Measurements from ENCODE around the gene PARP14. TPM values are rescaled to one million over a fixed set of nuclear protein-coding genes. Genes with fewer than 3 reads are reported as not detected.

The PARP14 gene
- total RNA-seq, 1 experiment from 2014 or later: 33.3 TPM

DNA sequence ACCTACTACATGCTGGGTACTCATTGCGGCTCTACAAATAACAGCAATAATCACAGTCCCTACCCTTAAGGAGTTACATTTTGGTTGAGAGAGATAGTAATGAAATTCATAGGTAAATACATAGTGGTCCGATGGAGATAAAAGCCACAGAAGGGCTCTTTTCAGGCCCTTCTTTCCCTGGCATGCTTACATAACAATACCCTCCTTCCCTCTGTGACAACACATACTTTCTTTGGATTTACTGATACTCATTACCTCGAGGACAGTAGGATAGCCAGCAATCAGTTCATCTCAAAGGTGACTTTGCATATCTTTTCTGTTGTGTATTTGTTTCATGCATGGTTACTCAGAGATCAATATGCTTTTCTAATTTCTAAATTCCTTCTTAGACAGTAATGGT, 58.5 kb downstream of the PARP14 start:
- intact Hi-C loops (cut with micrococcal nuclease; ENCODE audit: unreplicated experiment): no loop called here
- Histone ChIP-seq H3F3A (ENCODE audit: insufficient read depth, low read depth) (no peaks in the 10 kb centered on the region; the same call in 1 of the 2 replicates), H3K27ac (no peak overlapping the region), H3K36me3 (ENCODE audit: low read depth) (no peaks in the 10 kb centered on the region), H3K79me2 (ENCODE audit: low read depth) (no peaks in the 10 kb centered on the region), H3K4me2 (no peak overlapping the region), H2AFZ (no peak overlapping the region), H4K20me1 (ENCODE audit: insufficient read depth) (no peaks in the 10 kb centered on the region), H3K9me2 (ENCODE audit: insufficient read depth) (no peaks in the 10 kb centered on the region; the same call in 1 of the 2 replicates), H3K27me3 (ENCODE audit: insufficient read depth, low read depth) (no peaks in the 10 kb centered on the region), H3K9me3 (ENCODE audit: insufficient read depth, low read depth) (no peaks in the 10 kb centered on the region), H3K4me1 (replicated peaks; ENCODE audit: insufficient read depth) (no peaks in the 10 kb centered on the region), H3K4me3 (no peak overlapping the region)
- ChIA-PET CTCF (no interaction called here), POLR2A (ENCODE audit: unreplicated experiment) (no interaction called here)
- no peak for TF ChIP-seq EZH2 (IDR thresholded peaks at IDR 0.05; ENCODE audit: low read depth)
- no TSS peak for BruUV-seq (replicated peaks)
- no peak for DNase-seq

DNA sequence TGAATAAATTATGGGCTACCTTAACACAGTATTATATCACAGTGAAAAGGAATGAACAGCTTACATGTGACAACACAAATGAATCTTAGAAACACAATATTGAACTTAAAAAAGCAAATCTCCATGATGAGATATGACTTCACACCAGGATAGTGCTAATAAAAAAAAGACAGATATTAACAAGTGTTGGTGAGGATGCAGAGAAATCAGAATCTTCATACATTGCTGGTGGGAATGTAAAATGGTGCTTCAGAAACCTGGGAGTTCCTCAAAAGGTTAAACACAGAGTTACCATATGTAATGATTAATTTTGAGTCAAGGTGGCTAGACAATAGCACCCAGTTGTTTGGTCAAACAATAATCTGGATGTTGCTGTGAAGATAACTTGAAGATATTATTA, 61.6 kb downstream of the PARP14 start:
- intact Hi-C loops (cut with micrococcal nuclease; ENCODE audit: unreplicated experiment): no loop called here
- Histone ChIP-seq H3K4me2 (no peak overlapping the region), H3K4me3 (no peak overlapping the region), H3K27me3 (ENCODE audit: insufficient read depth, low read depth) (no peaks in the 10 kb centered on the region), H3K27ac (no peak overlapping the region), H2AFZ (no peak overlapping the region), H4K20me1 (ENCODE audit: insufficient read depth) (no peaks in the 10 kb centered on the region), H3K36me3 (ENCODE audit: low read depth) (no peaks in the 10 kb centered on the region), H3K9me3 (ENCODE audit: insufficient read depth, low read depth) (no peaks in the 10 kb centered on the region), H3F3A (ENCODE audit: insufficient read depth, low read depth) (peaks cover 5% of the 10 kb centered on the region; the same call in 1 of the 2 replicates), H3K79me2 (ENCODE audit: low read depth) (no peaks in the 10 kb centered on the region), H3K9me2 (ENCODE audit: insufficient read depth) (peaks cover 3% of the 10 kb centered on the region; the same call in 1 of the 2 replicates), H3K4me1 (replicated peaks; ENCODE audit: insufficient read depth) (peaks cover 10% of the 10 kb centered on the region)
- DNase-seq: no peak
- ChIA-PET CTCF (no interaction called here), POLR2A (ENCODE audit: unreplicated experiment) (no interaction called here)
- BruUV-seq (replicated peaks): no TSS peak
- TF ChIP-seq, protein P1, sequence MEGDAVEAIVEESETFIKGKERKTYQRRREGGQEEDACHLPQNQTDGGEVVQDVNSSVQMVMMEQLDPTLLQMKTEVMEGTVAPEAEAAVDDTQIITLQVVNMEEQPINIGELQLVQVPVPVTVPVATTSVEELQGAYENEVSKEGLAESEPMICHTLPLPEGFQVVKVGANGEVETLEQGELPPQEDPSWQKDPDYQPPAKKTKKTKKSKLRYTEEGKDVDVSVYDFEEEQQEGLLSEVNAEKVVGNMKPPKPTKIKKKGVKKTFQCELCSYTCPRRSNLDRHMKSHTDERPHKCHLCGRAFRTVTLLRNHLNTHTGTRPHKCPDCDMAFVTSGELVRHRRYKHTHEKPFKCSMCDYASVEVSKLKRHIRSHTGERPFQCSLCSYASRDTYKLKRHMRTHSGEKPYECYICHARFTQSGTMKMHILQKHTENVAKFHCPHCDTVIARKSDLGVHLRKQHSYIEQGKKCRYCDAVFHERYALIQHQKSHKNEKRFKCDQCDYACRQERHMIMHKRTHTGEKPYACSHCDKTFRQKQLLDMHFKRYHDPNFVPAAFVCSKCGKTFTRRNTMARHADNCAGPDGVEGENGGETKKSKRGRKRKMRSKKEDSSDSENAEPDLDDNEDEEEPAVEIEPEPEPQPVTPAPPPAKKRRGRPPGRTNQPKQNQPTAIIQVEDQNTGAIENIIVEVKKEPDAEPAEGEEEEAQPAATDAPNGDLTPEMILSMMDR (conservative IDR thresholded peaks at IDR 0.05): no peak
- TF ChIP-seq EZH2 (IDR thresholded peaks at IDR 0.05; ENCODE audit: low read depth): no peak

DNA sequence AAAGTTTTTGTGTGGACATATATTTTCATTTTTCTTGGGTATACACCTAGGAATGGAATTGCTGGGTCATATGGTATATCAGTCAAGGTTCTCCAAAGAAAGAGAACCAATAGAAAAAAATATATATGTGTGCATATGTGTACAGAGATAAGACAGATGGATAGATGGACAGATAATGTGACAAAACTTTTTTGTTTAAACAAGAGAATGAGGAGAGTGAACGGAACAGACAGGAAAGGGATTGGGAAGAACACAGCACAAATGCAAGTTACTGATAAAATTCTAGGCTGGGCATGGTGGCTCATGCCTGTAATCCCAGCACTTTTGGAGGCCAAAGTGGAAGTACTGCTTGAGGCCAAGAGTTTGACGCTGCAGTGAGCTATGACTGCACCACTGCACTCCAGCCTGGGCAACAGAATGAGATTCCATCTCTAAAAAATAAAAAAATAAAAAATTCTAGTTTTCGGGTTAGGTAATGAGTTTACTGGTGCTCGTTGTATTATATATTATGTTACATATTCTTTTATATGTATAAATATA, 63.0 kb downstream of the PARP14 start:
- no peak overlapping the region for H3K4me3 ChIP-seq
- BruUV-seq (replicated peaks): no TSS peak
- no peak overlapping the region for H2AFZ ChIP-seq
- H3K27ac ChIP-seq: no peak overlapping the region
- intact Hi-C loops (cut with micrococcal nuclease; ENCODE audit: unreplicated experiment): no loop called here
- H3K4me1 ChIP-seq (replicated peaks; ENCODE audit: insufficient read depth): peaks cover 10% of the 10 kb centered on the region
- no peaks in the 10 kb centered on the region for H3K79me2 ChIP-seq (ENCODE audit: low read depth)
- no peak overlapping the region for H3K4me2 ChIP-seq
- peaks cover 3% of the 10 kb centered on the region; the same call in 1 of the 2 replicates for H3K9me2 ChIP-seq (ENCODE audit: insufficient read depth)
- no peaks in the 10 kb centered on the region for H3K36me3 ChIP-seq (ENCODE audit: low read depth)
- no peak for DNase-seq
- TF ChIP-seq EZH2 (IDR thresholded peaks at IDR 0.05; ENCODE audit: low read depth): no peak
- TF ChIP-seq, protein P1 (conservative IDR thresholded peaks at IDR 0.05): no peak
- peaks cover 5% of the 10 kb centered on the region; the same call in 1 of the 2 replicates for H3F3A ChIP-seq (ENCODE audit: insufficient read depth, low read depth)
- ChIA-PET CTCF (no interaction called here), POLR2A (ENCODE audit: unreplicated experiment) (no interaction called here)
- no peaks in the 10 kb centered on the region for H3K9me3 ChIP-seq (ENCODE audit: insufficient read depth, low read depth)
- no peaks in the 10 kb centered on the region for H4K20me1 ChIP-seq (ENCODE audit: insufficient read depth)
- no peaks in the 10 kb centered on the region for H3K27me3 ChIP-seq (ENCODE audit: insufficient read depth, low read depth)

All from PC-9 (cell line).